Measurements from ENCODE around the gene LRP3.
"Not testable (repeated sequence)": the region's sequence is repeated elsewhere in the genome, so short reads cannot be mapped to it uniquely, and the experiment has no call there.

Gene LRP3

GRCh38 chr19:33193865-33194362, at the start of gene LRP3:
TSS of gene LRP3 (plus strand) at chr19:33194330. CDS start at chr19:33194786, 456 bp downstream.
- no peak for DNase-seq

DNA sequence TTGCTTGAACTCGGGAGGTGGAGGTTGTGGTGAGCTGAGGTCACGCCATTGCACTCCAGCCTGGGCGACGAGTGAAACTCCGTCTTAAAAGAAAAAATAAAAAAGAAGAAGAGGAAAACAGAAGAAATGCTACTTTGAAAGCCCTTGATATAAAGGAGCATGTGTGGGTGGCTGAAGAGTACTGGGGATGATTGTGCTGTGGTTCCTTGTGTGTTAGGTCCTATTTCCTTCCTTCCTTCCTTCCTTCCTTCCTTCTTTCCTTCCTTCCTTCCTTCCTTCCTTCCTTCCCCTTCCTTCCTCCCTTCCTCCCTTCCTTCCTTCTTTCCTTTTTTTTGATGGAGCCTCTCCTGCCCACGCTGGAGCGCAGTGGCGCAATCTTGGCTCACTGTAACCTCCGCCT, 47.9 kb upstream of the LRP3 start:
- no peak for DNase-seq

DNA sequence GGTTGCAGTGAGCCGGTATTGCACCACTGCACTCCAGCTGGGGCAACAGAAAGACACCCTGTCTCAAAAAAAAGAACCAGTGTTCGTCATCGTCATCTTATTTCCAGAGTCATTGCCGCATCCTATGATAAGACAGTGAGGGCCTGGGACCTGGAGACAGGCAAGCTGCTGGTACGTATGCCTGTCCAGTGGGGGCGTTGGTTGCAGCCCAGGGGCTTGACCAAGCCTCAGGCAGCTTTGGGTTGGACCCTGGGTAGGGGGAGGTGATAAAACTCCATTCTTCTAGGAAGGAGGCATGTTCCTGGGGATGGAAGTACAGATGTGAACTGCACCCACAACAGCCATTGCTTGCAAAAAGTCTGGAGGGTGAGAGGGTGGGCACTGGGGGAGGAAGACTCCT, 46.6 kb upstream of the LRP3 start:
- no peak for DNase-seq

DNA sequence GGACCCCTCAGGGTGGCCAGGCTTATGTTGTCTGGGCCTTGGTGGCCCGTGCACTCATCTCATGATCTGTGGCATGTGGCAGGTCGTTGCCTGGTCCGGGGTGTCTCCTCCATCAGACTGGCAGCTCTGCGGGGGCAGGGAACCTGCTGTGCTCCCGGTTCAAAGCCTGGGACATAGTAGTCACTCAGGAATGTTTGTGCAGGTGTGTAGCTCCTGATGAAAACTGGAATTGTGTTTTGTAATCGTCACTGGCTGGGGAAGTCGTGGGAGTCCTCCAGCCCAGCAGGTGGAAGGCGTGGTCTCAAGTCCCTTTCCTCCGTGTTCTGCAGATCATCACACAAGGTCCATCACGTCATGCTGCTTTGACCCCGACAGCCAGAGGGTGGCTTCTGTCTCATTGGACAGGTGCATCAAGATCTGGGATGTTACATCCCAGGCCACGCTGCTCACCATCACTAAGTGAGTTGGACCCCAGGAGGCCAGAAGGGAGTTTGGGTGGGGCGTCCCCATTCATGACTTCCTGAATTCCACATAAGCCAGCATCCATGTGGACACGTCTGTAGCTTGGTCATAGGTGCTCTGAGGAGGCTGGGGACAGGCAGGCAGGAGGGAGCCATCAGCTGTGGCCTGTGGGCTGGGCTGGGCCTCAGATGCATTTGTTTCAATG, 43.1 kb upstream of the LRP3 start:
- DNase-seq: no peak

DNA sequence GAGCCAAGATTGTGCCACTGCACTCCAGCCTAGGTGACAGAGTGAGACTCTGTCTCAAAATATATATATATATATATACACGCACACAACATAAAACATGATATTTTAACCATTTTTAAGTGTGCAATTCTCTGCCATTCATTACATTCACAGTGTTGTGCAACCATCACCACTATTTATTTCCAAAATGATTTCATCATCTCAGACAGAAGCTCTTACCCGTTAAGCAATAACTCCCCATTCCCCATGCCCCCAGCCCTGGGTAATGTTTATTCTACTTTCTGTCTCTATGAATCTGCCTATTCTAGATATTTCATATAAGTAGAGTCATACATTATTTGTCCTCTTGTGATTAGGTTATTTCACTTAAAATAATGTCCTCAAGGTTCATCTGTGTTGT, 42.0 kb upstream of the LRP3 start:
- no peak for DNase-seq

GRCh38 chr19:33152625-33153024, 41.5 kb upstream of the LRP3 start:
- DNase-seq: not testable (repeated sequence)

DNA sequence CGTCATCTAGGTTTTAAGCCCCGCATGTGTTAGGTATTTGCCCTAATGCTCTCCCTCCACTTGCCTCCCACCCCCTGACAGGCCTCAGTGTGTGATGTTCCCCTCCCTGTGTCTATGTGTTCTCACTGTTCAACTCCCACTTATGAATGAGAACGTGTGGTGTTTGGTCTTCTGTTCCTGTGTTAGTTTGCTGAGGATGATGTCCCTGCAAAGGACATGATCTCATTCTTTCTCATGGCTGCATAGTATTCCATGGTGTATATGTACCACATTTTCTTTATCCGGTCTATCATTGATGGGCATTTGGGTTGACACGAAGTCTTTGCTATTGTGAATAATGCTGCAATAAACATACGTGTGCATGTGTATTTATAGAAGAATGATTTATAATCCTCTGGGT, 39.8 kb upstream of the LRP3 start:
- not testable (repeated sequence) for DNase-seq

DNA sequence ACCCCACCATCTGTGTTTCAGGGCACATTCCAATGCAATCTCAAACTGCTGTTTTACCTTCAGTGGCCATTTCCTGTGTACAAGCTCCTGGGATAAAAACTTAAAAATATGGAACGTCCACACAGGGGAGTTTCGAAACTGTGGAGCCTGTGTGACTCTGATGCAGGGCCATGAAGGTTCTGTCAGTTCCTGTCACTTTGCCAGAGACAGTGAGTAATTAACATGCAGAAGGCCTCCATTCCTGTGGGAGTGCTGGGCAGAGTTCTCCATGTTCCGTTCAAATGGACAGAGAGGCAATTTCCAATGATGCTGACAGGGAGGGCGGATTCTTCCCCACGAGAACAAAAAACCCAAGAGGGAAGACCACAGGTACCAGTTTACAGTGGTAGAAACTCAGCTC, 37.8 kb upstream of the LRP3 start:
- no peak for DNase-seq

DNA sequence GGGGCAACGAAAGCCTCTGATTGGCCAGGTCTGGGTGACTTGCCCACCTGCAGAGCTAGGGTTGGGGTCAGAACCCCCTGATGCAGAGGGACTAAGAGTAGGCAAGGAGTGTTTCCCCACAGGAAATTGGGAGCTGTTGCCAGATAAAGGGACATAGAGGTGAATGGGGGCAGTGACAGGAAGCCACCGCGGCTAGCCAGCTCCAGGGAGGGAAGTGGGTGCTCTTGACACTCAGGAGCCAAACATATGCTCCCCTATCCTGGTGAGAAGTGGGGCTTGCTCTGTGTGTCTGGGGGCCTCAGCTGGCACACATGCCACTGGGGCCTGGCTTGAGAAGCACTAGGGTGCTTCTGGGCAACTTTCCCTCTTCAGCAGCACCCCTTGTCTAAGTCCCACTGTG, 36.2 kb upstream of the LRP3 start:
- DNase-seq: no peak

- DNase-seq: no peak
Observed at GRCh38 chr19:33158365-33158764, 35.8 kb upstream of the LRP3 start.

DNA sequence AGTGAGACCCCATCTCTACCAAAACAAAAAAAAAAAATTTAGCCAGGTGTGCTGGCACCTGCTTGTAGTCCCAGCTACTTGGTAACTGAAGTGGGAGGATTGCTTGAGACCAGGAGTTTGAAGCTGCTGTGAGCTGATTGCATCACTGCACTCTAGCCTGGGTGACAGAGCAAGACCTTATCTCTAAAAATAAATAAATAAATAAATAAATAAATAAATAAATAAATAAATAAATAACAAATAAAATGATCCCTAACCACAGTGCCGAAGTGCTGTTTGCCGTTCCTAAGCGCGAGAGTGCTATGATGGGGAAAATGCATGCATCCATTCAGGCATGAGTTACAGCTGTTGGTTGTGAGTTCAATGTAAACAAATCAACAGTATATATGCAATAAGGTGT, 35.0 kb upstream of the LRP3 start:
- no peak for DNase-seq

- no peak for DNase-seq
Observed at GRCh38 chr19:33159893-33160292, 34.2 kb upstream of the LRP3 start.

DNA sequence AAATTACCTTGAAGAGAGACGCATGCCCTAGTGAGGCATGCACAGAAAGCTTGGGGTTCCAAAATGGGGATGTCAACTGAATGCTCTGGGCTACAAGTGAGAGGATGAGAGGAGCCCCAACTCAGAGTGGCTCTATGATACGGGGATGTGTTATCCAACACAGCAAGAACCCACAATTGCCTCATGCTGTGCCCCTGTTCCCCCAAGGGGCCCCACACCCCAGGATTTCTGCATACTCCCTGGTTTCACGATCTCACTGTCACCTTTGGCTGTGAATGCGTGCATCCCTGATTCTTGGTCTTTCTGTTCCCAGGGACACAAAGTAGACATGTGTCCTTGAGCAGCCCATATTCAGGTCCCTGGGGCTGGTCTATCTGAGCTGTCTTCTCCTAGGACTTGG, 32.9 kb upstream of the LRP3 start:
- no peak for DNase-seq

DNA sequence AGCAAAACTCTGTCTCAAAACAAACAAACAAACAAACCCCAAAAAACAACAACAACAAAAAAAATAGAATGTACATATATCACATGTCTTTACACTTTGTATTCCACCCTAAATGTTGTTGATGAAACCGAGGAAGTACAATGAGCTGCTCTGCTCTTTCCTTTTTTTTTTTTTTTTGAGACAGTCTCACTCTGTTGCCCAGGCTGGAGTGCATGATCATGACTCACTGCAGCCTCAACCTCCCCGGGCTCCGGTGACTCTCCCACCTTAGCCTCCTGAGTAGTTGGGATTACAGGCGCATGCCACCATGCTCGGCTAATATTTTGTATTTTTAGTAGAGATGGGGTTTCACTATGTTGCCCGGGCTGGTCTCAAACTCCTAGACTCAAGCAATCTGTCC, 30.6 kb upstream of the LRP3 start:
- DNase-seq: no peak

DNA sequence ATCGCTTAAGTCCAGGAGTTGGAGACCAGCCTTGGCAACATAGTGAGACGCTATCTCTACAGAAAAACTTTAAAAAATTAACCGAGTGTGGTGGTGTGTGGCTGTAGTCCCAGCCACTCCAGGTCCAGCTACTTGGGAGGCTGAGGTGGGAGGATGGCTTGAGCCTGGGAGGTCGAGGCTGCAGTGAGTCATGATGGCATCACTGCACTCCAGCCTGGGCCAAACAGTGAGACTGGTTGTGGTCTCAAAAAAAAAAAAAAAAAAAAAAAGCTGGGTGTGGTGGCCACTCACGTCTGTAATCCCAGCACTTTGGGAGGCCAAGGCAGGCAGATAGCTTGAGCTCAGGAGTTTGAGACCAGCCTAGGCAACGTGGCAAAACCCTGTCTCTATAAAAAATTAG, 28.1 kb upstream of the LRP3 start:
- DNase-seq: not testable (repeated sequence)

DNA sequence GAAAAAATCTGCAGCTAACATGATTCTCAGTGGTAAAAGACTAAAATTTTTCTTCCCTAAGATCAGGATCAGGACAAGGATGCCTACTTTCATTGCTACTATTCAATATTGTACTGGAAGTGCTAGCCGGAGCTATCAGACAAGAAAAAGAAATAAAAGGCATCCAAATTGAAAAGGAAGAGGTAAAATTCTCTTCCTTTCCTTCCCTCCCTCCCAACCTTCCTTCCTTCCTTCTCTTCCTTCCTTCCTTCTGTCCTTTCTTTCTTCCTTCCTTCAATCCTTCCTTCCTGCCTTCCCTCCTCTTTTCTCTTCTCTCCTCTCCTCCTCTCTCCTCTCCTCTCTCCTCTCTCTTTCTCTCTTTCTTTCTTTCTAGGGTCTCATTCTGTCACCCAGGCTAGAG, 26.7 kb upstream of the LRP3 start:
- no peak for DNase-seq

GRCh38 chr19:33168528-33168927, 25.6 kb upstream of the LRP3 start:
- DNase-seq: no peak

- no peak for DNase-seq
Observed at GRCh38 chr19:33171222-33171795, 22.8 kb upstream of the LRP3 start.

- no peak for DNase-seq
Observed at GRCh38 chr19:33171916-33172359, 22.2 kb upstream of the LRP3 start.

GRCh38 chr19:33174186-33174585, 19.9 kb upstream of the LRP3 start:
- DNase-seq: no peak

DNA sequence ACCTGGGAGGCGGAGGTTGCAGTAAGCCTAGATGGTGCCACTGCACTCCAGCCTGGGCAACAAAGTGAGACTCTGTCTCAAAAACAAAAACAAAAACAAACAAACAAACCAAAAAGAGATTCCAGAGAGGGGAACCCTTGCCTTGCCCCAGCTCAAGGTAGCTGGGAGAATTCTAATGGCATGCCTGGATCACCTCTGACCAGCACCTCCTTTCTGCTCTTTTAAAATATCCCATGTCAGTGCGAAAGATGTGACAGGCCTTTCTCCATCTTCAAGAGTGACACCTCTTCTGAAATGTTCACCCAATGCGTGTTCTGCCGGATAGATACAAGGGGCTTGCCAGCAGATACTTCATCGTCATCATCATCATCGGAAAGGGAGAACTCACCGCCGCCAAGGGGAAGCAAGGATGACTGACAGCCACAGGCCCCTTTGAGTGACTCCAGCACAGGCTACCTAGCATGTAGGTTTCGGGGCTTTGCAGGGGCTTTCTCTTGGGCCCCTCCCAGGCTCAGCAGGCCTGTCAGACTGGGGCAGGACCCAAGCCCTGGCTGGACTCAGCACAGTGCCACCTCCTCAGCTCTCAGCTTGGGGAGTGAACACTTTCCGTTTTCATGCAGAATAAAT, 18.9 kb upstream of the LRP3 start:
- DNase-seq: no peak

- no peak for DNase-seq
Observed at GRCh38 chr19:33175886-33176669, 18.1 kb upstream of the LRP3 start.

- peak; percentile 96 for DNase-seq
Observed at GRCh38 chr19:33176670-33177416, 17.3 kb upstream of the LRP3 start.
